ENCODE results near the gene KIF20B. TPM values are rescaled to one million over a fixed set of nuclear protein-coding genes. Genes with fewer than 3 reads are reported as not detected.

KIF20B gene
- total RNA-seq, 6 experiments from 2014 or later, result 15.1 to 41.5 (median 36.8) TPM

GRCh38 chr10:89734616-89735015, 33.2 kb downstream of the KIF20B start:
- H3K9me3 Mint-ChIP-seq, result no peaks in the 10 kb centered on the region
- DNase-seq, result no peak
- no peaks in the 10 kb centered on the region for H3K4me1 Mint-ChIP-seq (ENCODE audit: low read depth)
- H3K27me3 Mint-ChIP-seq (ENCODE audit: insufficient read depth), result no peaks in the 10 kb centered on the region
- no peak for TF ChIP-seq CTCF (IDR thresholded peaks at IDR 0.05)
- H3K4me3 Mint-ChIP-seq, result no peak overlapping the region
- H3K27ac Mint-ChIP-seq, result no peak overlapping the region
- H3K36me3 Mint-ChIP-seq (ENCODE audit: low read depth), result peaks cover 4% of the 10 kb centered on the region; the same call in 1 of the 2 replicates

- no peaks in the 10 kb centered on the region for H3K27me3 Mint-ChIP-seq (ENCODE audit: insufficient read depth)
- no peaks in the 10 kb centered on the region for H3K9me3 Mint-ChIP-seq
- peak overlapping the region; percentile 26; the same call in 1 of the 2 replicates for H3K27ac Mint-ChIP-seq
- H3K36me3 Mint-ChIP-seq (ENCODE audit: low read depth), result no peaks in the 10 kb centered on the region
- peaks cover 10% of the 10 kb centered on the region for H3K4me1 Mint-ChIP-seq (ENCODE audit: low read depth)
- no peak for TF ChIP-seq CTCF (IDR thresholded peaks at IDR 0.05)
- H3K4me3 Mint-ChIP-seq, result no peak overlapping the region; the same call in 1 of the 2 replicates
- DNase-seq, result no peak
Observed at GRCh38 chr10:89738551-89739209, 37.3 kb downstream of the KIF20B start.

- H3K4me1 Mint-ChIP-seq (ENCODE audit: low read depth), result peaks cover 17% of the 10 kb centered on the region
- TF ChIP-seq CTCF (IDR thresholded peaks at IDR 0.05), result no peak
- no peaks in the 10 kb centered on the region for H3K9me3 Mint-ChIP-seq
- no peak overlapping the region for H3K4me3 Mint-ChIP-seq
- no peak overlapping the region for H3K27ac Mint-ChIP-seq
- H3K36me3 Mint-ChIP-seq (ENCODE audit: low read depth), result peaks cover 7% of the 10 kb centered on the region
- no peaks in the 10 kb centered on the region for H3K27me3 Mint-ChIP-seq (ENCODE audit: insufficient read depth)
- DNase-seq, result no peak
Observed at GRCh38 chr10:89741126-89741762, 39.9 kb downstream of the KIF20B start.

- peaks cover 17% of the 10 kb centered on the region for H3K4me1 Mint-ChIP-seq (ENCODE audit: low read depth)
- no peaks in the 10 kb centered on the region for H3K27me3 Mint-ChIP-seq (ENCODE audit: insufficient read depth)
- H3K36me3 Mint-ChIP-seq (ENCODE audit: low read depth), result peaks cover 11% of the 10 kb centered on the region
- H3K9me3 Mint-ChIP-seq, result no peaks in the 10 kb centered on the region
- peak; percentile 13 for DNase-seq
- no peak for TF ChIP-seq CTCF (IDR thresholded peaks at IDR 0.05)
- H3K27ac Mint-ChIP-seq, result peak overlapping the region; percentile 48; the same call in 1 of the 2 replicates
- no peak overlapping the region for H3K4me3 Mint-ChIP-seq
Observed at GRCh38 chr10:89744026-89744425, 42.6 kb downstream of the KIF20B start.

GRCh38 chr10:89745903-89746302, 44.5 kb downstream of the KIF20B start:
- no peak for DNase-seq
- peak; percentile 22 for TF ChIP-seq CTCF (IDR thresholded peaks at IDR 0.05)
- Mint-ChIP-seq H3K4me1 (ENCODE audit: low read depth) (peaks cover 22% of the 10 kb centered on the region), H3K36me3 (ENCODE audit: low read depth) (peaks cover 11% of the 10 kb centered on the region), H3K9me3 (no peaks in the 10 kb centered on the region), H3K4me3 (no peak overlapping the region), H3K27ac (no peak overlapping the region), H3K27me3 (ENCODE audit: insufficient read depth) (no peaks in the 10 kb centered on the region)
